ENCODE measurements around the gene PLA2G1B. TPM values are rescaled to one million over a fixed set of nuclear protein-coding genes. Genes with fewer than 3 reads are reported as not detected.

Gene PLA2G1B
- total and polyA plus RNA-seq, 5 donors = not detected

- no peak overlapping the region for H3K4me3 ChIP-seq (ENCODE audit: low read length)
- DNase-seq = no peak
- no peaks in the 10 kb centered on the region for H3K4me1 ChIP-seq (ENCODE audit: control insufficient read depth, insufficient read depth, low read length)
- no peak for ATAC-seq
- 56% methylated on average over 7 of the region's 7 CpGs for WGBS
- intact Hi-C loops (cut with DNase I) = no loop called here
- no peak overlapping the region for H3K27ac ChIP-seq (ENCODE audit: low read length)
- H3K9me3 ChIP-seq (ENCODE audit: control insufficient read depth, low read length) = no peaks in the 10 kb centered on the region
- H3K27me3 ChIP-seq (ENCODE audit: control insufficient read depth, insufficient read depth) = no peaks in the 10 kb centered on the region
Observed at GRCh38 chr12:120286768-120287490, 40.6 kb downstream of the PLA2G1B start.

DNA sequence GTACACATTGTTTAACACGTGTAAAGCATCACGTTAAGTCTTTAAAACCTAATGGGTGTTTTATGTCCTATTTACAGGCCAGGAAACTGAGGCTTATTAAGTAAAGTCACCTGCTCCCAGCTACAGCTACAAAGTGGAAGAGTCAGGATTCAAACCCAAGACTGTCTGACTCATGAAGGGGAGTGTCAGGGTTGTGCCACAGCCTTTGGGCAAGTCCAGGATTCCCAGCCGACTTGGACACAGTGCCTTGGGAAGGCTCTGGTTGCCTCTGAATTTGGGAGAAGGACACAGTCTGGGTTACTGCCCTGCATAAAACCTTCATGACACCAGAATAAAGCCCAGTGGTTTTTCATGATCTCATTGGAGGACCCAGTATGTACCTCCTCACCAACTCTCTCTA, 43.2 kb downstream of the PLA2G1B start:
- 81% methylated on average over 3 of the region's 3 CpGs for WGBS
- ATAC-seq = no peak

DNA sequence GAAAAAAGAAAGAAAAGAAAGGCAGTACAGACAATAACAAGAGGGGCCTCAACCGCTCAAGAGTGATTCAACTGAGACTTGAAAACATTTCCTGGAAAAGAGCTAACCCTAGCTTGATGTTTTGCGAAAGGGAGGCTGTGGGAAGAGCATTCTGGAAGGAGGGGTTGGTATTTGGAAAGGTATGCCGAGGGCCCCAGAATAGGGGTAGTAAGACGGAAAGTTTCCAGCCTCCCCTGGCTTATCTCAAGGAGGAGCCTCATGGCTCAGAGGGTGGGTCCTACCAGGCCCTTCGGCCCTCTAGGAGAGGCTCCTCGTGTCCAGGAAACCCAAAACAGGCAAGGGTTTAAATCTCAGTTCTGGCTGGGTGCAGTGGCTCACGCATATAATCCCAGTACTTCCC, 44.3 kb downstream of the PLA2G1B start:
- no peaks in the 10 kb centered on the region for H3K9me3 ChIP-seq (ENCODE audit: control insufficient read depth, low read length)
- no peaks in the 10 kb centered on the region for H3K4me1 ChIP-seq (ENCODE audit: control insufficient read depth, insufficient read depth, low read length)
- DNase-seq (no peak), ATAC-seq (peak in 1 of 2 donors; percentile 26)
- no peak overlapping the region for H3K4me3 ChIP-seq (ENCODE audit: low read length)
- no peak overlapping the region for H3K27ac ChIP-seq (ENCODE audit: low read length)
- intact Hi-C loops (cut with DNase I) = no loop called here
- WGBS = 70% methylated on average over 7 of the region's 7 CpGs
- H3K27me3 ChIP-seq (ENCODE audit: control insufficient read depth, insufficient read depth) = no peaks in the 10 kb centered on the region

More for the DNA sequence above, 43.2 kb downstream of the PLA2G1B start:
- H3K4me3 ChIP-seq (ENCODE audit: low read length) = no peak overlapping the region
- intact Hi-C loops (cut with DNase I) = no loop called here
- H3K27ac ChIP-seq (ENCODE audit: low read length) = no peak overlapping the region
- no peaks in the 10 kb centered on the region for H3K4me1 ChIP-seq (ENCODE audit: control insufficient read depth, insufficient read depth, low read length)
- H3K27me3 ChIP-seq (ENCODE audit: control insufficient read depth, insufficient read depth) = no peaks in the 10 kb centered on the region
- H3K9me3 ChIP-seq (ENCODE audit: control insufficient read depth, low read length) = no peaks in the 10 kb centered on the region
- DNase-seq = no peak

GRCh38 chr12:120278137-120279069, 49.2 kb downstream of the PLA2G1B start:
- Histone ChIP-seq H3K27me3 (ENCODE audit: control insufficient read depth, insufficient read depth) (no peaks in the 10 kb centered on the region), H3K27ac (ENCODE audit: low read length) (no peak overlapping the region), H3K9me3 (ENCODE audit: control insufficient read depth, low read length) (no peaks in the 10 kb centered on the region), H3K4me3 (ENCODE audit: low read length) (no peak overlapping the region), H3K4me1 (ENCODE audit: control insufficient read depth, insufficient read depth, low read length) (no peaks in the 10 kb centered on the region)
- no peak for ATAC-seq
- DNase-seq = no peak
- intact Hi-C loops (cut with DNase I) = no loop called here
- WGBS = 95% methylated on average over 55 of the region's 57 CpGs

DNA sequence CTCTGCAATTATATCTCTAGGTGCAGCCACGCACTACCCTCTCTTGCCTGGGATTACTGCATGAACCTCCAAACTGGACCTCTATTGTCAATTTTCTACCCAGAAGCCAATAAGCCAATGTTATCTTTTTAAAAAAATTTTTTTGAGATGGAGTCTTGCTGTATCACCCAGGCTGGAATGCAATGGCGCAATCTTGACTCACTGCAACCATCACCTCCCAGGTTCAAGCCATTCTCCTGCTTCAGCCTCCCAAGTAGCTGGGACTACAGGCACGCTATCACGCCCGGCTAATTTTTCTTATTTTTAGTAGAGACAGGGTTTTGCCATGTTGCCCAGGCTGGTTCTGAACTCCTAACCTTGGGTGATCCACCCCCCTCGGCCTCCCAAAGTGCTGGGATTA, 50.8 kb downstream of the PLA2G1B start:
- Histone ChIP-seq H3K4me1 (ENCODE audit: control insufficient read depth, insufficient read depth, low read length) (no peaks in the 10 kb centered on the region), H3K4me3 (ENCODE audit: low read length) (no peak overlapping the region), H3K27me3 (ENCODE audit: control insufficient read depth, insufficient read depth) (no peaks in the 10 kb centered on the region), H3K27ac (ENCODE audit: low read length) (no peak overlapping the region), H3K9me3 (ENCODE audit: control insufficient read depth, low read length) (no peaks in the 10 kb centered on the region)
- ATAC-seq (no peak), DNase-seq (no peak)
- intact Hi-C loops (cut with DNase I) = no loop called here
- 92% methylated on average over 6 of the region's 6 CpGs for WGBS

Other genes starting within 250 kb of the PLA2G1B start
- 10 to 100 TPM; 21.3 to 32.0 (median 25.2) TPM for gene RAB35, start 211.0 kb downstream of the PLA2G1B start, total RNA-seq
- gene RAB35, start 211.0 kb downstream of the PLA2G1B start, polyA plus RNA-seq = 20.1 TPM
- gene GCN1, start 133.1 kb downstream of the PLA2G1B start, total RNA-seq = 10 to 100 TPM; 32.9 to 41.4 (median 35.5) TPM
- gene GCN1, start 133.1 kb downstream of the PLA2G1B start, polyA plus RNA-seq = 10.6 TPM
- 1,000 to 10,000 TPM in 1 of 4 donors, 100 to 1,000 TPM in 3; 800 to 1,173 (median 979) TPM for gene RPLP0, start 126.7 kb downstream of the PLA2G1B start, total RNA-seq
- gene RPLP0, start 126.7 kb downstream of the PLA2G1B start, polyA plus RNA-seq = 1,119 TPM
- 10 to 100 TPM; 67.8 to 89.8 (median 80.2) TPM for gene PXN, start 62.0 kb downstream of the PLA2G1B start, total RNA-seq
- 77.3 TPM for gene PXN, start 62.0 kb downstream of the PLA2G1B start, polyA plus RNA-seq
- gene RNU4-2, start 35.9 kb downstream of the PLA2G1B start, total RNA-seq = over 10,000 TPM; 12,754 to 31,201 (median 26,788) TPM
- not detected for gene RNU4-2, start 35.9 kb downstream of the PLA2G1B start, polyA plus RNA-seq
- gene RNU4-1, start 34.5 kb downstream of the PLA2G1B start, total RNA-seq = 1,000 to 10,000 TPM; 1,094 to 5,230 (median 2,674) TPM
- not detected for gene RNU4-1, start 34.5 kb downstream of the PLA2G1B start, polyA plus RNA-seq
- 1 to 10 TPM; 3.0 to 6.9 (median 6.2) TPM for gene SIRT4, start 25.5 kb downstream of the PLA2G1B start, total RNA-seq
- gene SIRT4, start 25.5 kb downstream of the PLA2G1B start, polyA plus RNA-seq = 6.0 TPM
- gene MSI1, start 41.4 kb upstream of the PLA2G1B start, total RNA-seq = 10 to 100 TPM in 1 of 4 donors, 1 to 10 TPM in 3; 3.0 to 10.7 (median 5.1) TPM
- 2.1 TPM for gene MSI1, start 41.4 kb upstream of the PLA2G1B start, polyA plus RNA-seq
- gene COX6A1, start 110.3 kb upstream of the PLA2G1B start, total RNA-seq = 100 to 1,000 TPM; 132 to 197 (median 183) TPM
- gene COX6A1, start 110.3 kb upstream of the PLA2G1B start, polyA plus RNA-seq = 553 TPM
- gene TRIAP1, start 118.6 kb upstream of the PLA2G1B start, total RNA-seq = 10 to 100 TPM; 11.5 to 16.2 (median 12.8) TPM
- gene TRIAP1, start 118.6 kb upstream of the PLA2G1B start, polyA plus RNA-seq = 16.8 TPM
- 10 to 100 TPM; 14.1 to 16.2 (median 15.5) TPM for gene GATC, start 118.7 kb upstream of the PLA2G1B start, total RNA-seq
- gene GATC, start 118.7 kb upstream of the PLA2G1B start, polyA plus RNA-seq = 7.2 TPM
- gene SRSF9, start 142.0 kb upstream of the PLA2G1B start, total RNA-seq = 10 to 100 TPM; 43.5 to 59.5 (median 47.9) TPM
- gene SRSF9, start 142.0 kb upstream of the PLA2G1B start, polyA plus RNA-seq = 40.3 TPM
- 100 to 1,000 TPM; 164 to 299 (median 224) TPM for gene DYNLL1, start 168.3 kb upstream of the PLA2G1B start, total RNA-seq
- 350 TPM for gene DYNLL1, start 168.3 kb upstream of the PLA2G1B start, polyA plus RNA-seq
- 10 to 100 TPM; 26.2 to 30.6 (median 27.6) TPM for gene COQ5, start 201.4 kb upstream of the PLA2G1B start, total RNA-seq
- 40.5 TPM for gene COQ5, start 201.4 kb upstream of the PLA2G1B start, polyA plus RNA-seq
- 100 to 1,000 TPM; 235 to 259 (median 237) TPM for gene RNF10, start 206.6 kb upstream of the PLA2G1B start, total RNA-seq
- gene RNF10, start 206.6 kb upstream of the PLA2G1B start, polyA plus RNA-seq = 281 TPM